GM18502 (cell line): ENCODE measurements around the gene LNPEP.
"Not testable (repeated sequence)": the region's sequence is repeated elsewhere in the genome, so short reads cannot be mapped to it uniquely, and the experiment has no call there.

Experiments
- ATAC-seq: cut with Tn5 transposase; IDR thresholded peaks from one replicate; pipeline ENCODE4 v1.9.1; 2021; ENCODE audit warnings: mild to moderate bottlenecking; ENCODE audit not compliant: unreplicated experiment, poor library complexity

Gene LNPEP

DNA sequence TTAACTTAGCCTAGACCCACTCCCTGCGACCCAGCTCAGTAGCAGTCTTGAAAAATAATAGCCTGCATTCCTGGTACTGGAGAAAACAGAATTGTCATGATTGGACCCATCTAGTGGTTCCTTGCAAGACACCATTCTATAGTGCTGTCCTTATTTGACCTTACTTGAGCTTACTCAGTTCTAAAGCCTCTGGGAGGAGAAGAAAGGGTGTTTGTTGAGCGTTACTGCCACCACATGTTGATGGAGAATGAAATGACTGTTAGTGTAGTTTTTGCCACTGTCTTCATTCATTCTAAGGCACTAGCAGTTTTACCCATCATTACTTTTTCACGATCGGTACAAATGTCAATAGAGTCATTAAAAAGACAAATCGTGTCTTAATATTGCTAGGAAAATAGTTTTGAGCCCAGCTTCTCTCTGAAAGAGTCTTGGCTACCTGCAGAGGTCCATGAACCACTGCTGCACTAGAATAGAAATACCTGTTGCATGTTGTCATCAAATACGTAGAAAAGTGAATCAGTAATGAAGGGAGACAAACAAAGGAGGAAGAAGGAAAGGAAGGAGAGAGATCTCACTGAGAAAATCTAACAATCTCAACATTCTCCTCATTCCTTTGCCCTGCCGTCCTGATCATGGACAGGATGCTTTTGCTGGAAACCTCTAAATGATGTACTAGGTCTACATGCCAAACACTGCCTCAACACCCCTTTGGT is 110.5 kb downstream of the LNPEP start:
- ATAC-seq = no peak

DNA sequence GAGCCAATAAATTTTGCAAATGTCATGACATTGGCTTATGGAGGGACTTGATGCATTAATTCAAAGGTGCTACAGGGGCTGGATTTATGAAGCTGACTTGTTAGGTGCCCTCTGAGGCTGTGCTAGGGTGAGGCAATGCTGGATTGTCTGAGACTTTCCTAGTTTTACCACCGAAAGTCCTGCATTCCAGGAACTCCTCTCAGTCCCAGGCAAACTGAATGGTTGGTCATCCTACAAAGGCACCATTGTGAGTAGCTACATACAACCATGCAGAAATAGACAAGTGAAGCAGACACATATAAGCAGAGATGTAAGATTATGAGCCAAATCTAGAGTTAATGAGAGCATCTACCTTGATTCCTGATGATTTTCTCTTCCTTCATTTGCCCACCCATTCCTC is 111.2 kb downstream of the LNPEP start:
- ATAC-seq = no peak

DNA sequence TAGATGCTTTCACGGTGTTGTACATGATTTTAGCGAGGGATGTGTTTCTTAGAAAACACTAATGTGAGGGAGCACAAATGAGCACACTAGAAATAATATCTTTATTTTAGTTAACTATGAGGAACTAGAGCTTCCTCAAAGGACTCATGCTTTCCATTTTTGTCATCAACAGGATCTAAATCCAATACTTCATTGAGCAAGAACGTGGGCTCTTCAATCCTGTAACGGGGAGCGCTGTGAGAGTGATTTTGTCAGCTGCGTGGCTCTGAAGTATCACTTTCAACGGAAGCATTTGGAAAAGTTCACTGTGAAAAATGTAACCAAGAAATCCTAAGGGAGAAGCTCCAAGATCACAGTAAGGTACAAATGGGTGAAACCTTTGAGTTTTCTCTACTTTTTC is 113.3 kb downstream of the LNPEP start:
- ATAC-seq = no peak

- no peak for ATAC-seq
These were observed 120.4 kb downstream of the LNPEP start for GRCh38 chr5:97056263-97056662.

DNA sequence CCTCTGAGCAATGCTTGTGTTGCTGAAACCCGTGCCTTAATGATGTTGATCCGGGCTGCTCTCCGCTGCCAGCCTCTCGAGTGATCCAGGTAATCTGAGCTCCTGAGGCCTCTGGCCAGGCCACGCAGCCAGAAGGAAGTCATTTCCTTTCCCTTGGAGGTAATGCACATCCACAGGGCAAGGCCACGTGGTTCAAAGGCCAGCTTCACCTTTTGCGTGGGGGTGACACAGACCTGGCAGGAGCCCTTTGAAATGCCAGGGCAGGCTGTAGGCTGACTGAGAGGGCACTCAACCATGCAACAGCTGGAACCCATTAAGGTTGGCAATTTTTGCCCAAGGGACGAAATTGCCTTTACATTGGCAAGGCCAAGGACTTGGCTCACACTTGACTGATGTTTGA is 126.2 kb downstream of the LNPEP start:
- ATAC-seq = no peak

DNA sequence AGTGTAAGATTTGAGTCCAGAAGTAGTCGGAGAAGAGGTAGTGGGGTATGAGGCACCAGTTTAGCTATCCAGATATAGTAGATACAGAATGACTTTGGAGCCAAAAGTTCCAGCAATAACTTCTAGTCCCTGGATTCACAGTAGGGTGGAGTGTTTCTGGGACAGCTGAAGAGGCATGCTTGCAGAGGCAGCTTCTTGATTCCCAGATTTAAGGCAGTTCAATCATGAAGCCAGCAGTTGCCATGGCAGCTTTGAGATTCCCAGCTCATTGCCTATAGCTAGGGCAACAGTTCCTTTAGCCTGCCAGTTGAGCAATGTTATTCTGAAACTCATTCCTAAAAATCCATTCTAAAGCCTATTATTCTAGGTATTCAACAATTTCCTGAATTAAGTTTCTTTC is 127.4 kb downstream of the LNPEP start:
- no peak for ATAC-seq

GRCh38 chr5:97065475-97065874 is 129.6 kb downstream of the LNPEP start:
- no peak for ATAC-seq

DNA sequence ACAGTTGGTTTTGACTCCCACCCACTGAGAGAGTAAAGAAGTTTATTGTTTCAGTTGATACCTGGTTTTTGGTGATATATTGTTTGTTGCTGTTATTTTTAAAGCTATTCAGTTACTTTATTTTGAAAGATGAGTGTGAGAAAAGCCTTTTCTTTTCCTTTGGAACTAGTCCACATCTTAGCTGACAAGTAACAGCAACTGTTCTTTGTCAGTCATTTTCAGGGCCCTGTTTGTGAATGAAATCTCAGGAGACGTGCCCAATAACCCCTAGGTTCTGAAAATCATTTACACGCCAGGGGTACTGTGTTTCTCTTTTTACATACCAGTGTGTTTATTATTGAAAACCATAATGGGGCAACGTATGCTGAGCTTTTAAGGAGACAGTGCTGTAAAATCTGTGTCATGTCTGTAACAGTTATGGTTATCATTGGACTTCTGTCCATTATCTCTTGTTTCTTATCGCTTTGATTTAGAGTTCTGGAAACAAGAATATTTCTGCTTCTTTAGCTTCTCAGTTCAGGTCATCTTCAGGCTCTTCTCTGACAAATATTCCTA is 131.5 kb downstream of the LNPEP start:
- ATAC-seq = no peak

- ATAC-seq = no peak
These were observed 134.4 kb downstream of the LNPEP start for GRCh38 chr5:97070234-97070633.

GRCh38 chr5:97071101-97071500 is 135.2 kb downstream of the LNPEP start:
- ATAC-seq = no peak

- ATAC-seq = no peak
These were observed 136.1 kb downstream of the LNPEP start for GRCh38 chr5:97071993-97072392.

DNA sequence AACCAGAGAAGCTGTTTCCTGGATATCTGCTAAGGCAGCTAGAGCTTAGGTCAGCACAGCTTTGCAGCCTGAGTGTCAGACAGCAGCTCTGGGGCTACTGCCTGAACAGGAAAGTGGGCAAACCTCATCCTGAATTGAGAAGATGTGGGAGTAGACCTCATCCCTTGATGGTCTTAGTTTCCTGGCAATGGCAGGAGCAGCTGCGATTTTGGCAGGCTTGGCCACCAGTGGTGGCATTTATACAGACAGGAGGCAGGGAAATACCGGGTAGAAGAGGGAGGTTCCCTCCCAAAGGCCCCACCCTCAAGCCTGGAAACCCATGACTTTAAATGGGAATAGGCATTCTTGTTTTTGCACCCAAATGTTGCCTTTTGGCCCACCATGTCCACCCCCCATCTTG is 136.8 kb downstream of the LNPEP start:
- ATAC-seq = no peak

DNA sequence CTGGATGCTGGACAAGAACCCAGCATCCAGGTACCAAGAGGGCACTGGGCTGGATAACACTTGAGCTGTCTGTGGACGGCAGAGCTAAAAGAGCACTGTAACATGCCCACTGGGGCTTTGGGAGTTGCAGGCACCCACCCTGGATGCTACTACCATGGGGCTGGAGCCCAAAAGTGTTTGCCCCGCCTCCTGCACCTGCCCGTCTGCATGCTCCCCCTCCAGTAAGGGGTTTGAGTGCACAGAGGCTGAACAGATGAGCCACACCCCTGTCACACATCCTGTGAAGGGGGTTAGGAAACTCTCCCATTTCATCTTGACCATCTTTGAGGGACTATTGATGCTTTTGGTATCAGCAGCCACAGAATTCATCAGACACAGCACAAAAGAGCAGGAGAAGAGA is 137.5 kb downstream of the LNPEP start:
- no peak for ATAC-seq

- ATAC-seq = no peak
These were observed 139.1 kb downstream of the LNPEP start for GRCh38 chr5:97074859-97075489.

GRCh38 chr5:97075649-97076048 is 139.8 kb downstream of the LNPEP start:
- no peak for ATAC-seq

DNA sequence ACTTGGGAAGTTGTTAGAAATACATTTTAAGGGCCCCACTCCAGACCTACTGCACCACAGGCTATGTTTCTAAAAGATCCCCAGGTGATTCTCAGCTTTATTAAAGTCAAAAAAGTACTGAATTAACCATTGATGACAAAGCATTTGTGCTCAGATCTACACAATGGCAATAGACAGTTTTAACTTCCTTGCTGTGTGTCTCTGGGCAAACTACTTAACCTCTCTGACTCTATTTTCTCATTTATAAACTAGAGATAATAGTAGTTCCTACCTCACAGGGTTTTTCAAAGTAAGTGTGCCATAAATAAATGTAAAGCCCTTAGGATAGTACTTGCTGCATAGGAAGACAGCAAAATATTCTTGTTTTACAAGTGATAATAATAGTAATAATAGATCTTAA is 140.2 kb downstream of the LNPEP start:
- ATAC-seq = no peak

DNA sequence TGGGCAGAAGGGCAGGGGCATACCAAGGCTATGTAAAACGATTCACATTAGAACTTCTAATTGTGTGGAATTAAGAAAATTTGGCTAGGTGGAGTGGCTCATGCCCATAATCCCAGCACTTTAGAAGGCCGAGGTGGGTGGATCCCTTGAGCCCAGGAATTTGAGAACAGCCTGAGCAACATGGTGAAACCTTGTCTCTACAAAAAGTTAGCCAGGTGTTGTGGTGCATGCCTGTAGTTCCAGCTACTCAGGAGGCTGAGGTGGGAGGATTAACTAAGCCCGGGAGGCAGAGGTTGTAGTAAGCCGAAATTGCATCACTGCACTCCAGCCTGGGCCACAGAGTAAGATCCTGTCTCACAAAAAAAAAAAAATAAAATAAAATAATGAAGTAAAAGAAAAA is 141.4 kb downstream of the LNPEP start:
- no peak for ATAC-seq

- no peak for ATAC-seq
These were observed 143.3 kb downstream of the LNPEP start for GRCh38 chr5:97078958-97079743.

GRCh38 chr5:97084782-97085458 is 149.0 kb downstream of the LNPEP start:
- not testable (repeated sequence) for ATAC-seq

DNA sequence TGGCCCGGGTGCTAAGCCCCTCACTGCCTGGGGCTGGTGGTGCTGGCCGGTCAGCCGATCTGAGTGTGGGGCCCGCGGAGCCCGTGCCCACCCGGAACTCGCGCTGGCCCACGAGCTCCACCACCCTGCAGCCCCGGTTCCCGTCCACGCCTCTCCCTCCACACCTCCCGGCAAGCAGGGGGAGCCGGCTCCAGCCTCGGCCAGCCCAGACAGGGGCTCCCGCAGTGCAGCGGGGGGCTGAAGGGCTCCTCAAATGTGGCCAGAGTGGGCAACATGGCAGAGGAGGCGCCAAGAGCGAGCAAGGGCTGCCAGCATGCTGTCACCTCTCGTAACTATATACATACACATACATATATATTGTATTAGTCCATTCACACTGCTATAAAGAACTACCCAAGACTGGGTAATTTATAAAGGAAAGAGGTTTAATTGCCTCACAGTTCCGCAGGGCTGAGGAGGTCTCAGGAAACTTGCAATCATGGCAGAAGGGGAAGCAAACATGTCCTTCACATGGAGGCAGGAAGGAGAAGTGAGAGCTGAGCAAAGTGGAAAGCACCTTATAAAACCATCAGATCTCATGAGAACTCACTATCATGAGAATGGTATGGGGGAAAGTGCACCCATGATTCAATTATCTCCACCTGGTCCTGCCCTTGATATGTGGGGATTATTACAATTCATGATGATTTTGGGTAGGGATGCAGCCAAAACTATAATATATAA is 149.7 kb downstream of the LNPEP start:
- peak; percentile 72 for ATAC-seq
